Measurements from ENCODE around the gene XPR1.

The XPR1 gene

GRCh38 chr1:180937012-180937372 is 305.2 kb downstream of the XPR1 start:
- H2AFZ ChIP-seq, result no peak overlapping the region
- no peak overlapping the region for H3K27ac ChIP-seq
- no peak overlapping the region for H3K9ac ChIP-seq
- no peaks in the 10 kb centered on the region for H3K79me2 ChIP-seq
- no peak overlapping the region for H3K4me2 ChIP-seq (ENCODE audit: low read length)
- no peaks in the 10 kb centered on the region for H3K9me3 ChIP-seq (ENCODE audit: control insufficient read depth, low read length)
- H3K36me3 ChIP-seq (ENCODE audit: control insufficient read depth, insufficient read depth, low read length), result no peaks in the 10 kb centered on the region
- H3K27me3 ChIP-seq (ENCODE audit: control insufficient read depth, insufficient read depth, low read length), result no peaks in the 10 kb centered on the region
- no peak overlapping the region for H3K4me3 ChIP-seq (ENCODE audit: low read depth, low read length)
- no peak for TF ChIP-seq CTCF (IDR thresholded peaks at IDR 0.05)
- no peaks in the 10 kb centered on the region for H3K4me1 ChIP-seq

DNA sequence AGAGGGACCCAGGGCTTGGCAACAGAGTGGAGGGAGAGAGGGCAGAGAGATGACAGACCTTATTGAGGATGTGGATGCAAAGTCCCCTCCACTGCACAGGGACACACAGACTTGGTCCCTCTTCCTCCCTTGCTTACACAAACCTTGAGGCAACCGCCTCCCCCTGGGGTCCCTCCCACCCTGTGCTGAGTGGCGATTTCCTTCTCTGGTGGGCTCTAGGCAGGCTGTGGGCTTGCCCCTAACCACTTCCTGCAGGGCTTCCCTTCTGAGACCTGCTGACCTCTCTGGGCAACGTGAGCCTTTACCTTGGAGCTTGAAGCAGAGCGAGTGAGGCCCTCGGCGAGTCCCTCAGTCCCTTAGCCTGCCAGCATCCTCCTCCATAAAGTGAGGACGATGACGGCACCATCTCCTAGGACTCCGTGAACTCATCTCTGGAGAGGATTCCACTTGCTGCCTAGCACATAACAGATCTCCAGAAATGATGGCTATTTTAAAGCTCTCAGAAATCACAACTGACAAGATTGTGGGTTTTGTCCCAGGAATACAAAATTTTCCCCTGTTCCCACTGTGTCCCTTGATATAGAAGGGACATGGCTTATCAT is 305.9 kb downstream of the XPR1 start:
- no peaks in the 10 kb centered on the region for H3K4me1 ChIP-seq
- H3K4me3 ChIP-seq (ENCODE audit: low read depth, low read length), result no peak overlapping the region
- H3K27me3 ChIP-seq (ENCODE audit: control insufficient read depth, insufficient read depth, low read length), result no peaks in the 10 kb centered on the region
- no peak overlapping the region for H3K9ac ChIP-seq
- H3K79me2 ChIP-seq, result no peaks in the 10 kb centered on the region
- no peak overlapping the region for H3K27ac ChIP-seq
- TF ChIP-seq CTCF (IDR thresholded peaks at IDR 0.05), result no peak
- no peaks in the 10 kb centered on the region for H3K9me3 ChIP-seq (ENCODE audit: control insufficient read depth, low read length)
- H2AFZ ChIP-seq, result no peak overlapping the region
- no peak overlapping the region for H3K4me2 ChIP-seq (ENCODE audit: low read length)
- H3K36me3 ChIP-seq (ENCODE audit: control insufficient read depth, insufficient read depth, low read length), result no peaks in the 10 kb centered on the region

DNA sequence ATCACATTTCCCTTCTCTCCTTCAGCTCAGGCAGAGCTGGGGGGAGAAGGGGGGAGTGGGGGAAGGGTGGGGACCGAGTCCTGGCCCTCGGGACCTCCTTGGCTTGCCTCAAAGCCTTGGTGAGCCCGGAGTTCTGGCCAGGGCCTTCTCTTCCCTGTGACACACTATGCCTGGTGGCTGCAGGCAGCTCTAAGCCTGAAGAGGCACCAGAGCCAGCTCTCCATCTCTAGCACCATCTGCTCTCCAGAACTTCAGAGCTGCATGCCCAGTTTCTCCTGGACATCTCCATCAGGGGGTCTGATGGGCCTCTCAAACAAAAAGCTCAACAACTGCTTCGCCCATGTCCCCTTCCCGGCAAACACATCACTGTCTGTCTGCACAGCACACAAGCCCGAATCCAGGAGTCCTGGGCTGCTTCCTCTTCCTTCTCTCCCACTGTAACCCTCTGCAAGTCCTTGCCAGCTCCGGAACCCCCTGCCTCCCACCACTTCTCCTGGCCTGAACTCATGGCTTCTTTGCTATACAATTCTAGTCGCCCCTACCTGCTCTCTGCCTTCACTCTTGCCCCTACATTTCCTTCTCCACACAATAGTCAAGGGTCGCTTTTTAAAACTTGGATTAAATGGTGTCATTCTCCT is 307.4 kb downstream of the XPR1 start:
- no peaks in the 10 kb centered on the region for H3K4me1 ChIP-seq
- H3K27ac ChIP-seq, result no peak overlapping the region
- no peak overlapping the region for H3K4me2 ChIP-seq (ENCODE audit: low read length)
- H2AFZ ChIP-seq, result no peak overlapping the region
- H3K4me3 ChIP-seq (ENCODE audit: low read depth, low read length), result no peak overlapping the region
- no peaks in the 10 kb centered on the region for H3K27me3 ChIP-seq (ENCODE audit: control insufficient read depth, insufficient read depth, low read length)
- H3K9me3 ChIP-seq (ENCODE audit: control insufficient read depth, low read length), result no peaks in the 10 kb centered on the region
- no peak overlapping the region for H3K9ac ChIP-seq
- no peak for TF ChIP-seq CTCF (IDR thresholded peaks at IDR 0.05)
- H3K36me3 ChIP-seq (ENCODE audit: control insufficient read depth, insufficient read depth, low read length), result no peaks in the 10 kb centered on the region
- no peaks in the 10 kb centered on the region for H3K79me2 ChIP-seq

DNA sequence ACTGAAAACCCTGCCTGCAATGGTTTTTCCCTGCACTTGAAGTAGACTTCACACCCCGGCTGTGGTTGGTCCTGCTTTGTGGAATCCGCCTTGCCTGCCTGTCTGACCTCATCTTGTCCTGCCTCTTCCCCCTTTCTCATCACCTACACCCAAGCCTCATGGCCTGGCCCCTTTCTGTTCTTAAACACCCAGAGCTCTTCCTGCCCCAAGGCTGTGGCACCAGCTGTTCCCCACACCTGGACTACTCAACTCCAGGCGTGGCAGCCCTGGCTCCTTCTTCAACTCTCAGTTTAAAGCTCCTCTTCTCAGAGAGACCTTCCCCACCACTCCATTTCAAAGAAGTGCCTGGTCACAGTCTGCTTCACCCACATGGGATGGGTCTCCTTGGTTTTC is 307.9 kb downstream of the XPR1 start:
- Histone ChIP-seq H3K9me3 (ENCODE audit: control insufficient read depth, low read length) (no peaks in the 10 kb centered on the region), H3K4me1 (no peaks in the 10 kb centered on the region), H3K4me2 (ENCODE audit: low read length) (no peak overlapping the region), H3K9ac (no peak overlapping the region), H3K36me3 (ENCODE audit: control insufficient read depth, insufficient read depth, low read length) (no peaks in the 10 kb centered on the region), H3K4me3 (ENCODE audit: low read depth, low read length) (no peak overlapping the region), H2AFZ (no peak overlapping the region), H3K27ac (no peak overlapping the region), H3K79me2 (no peaks in the 10 kb centered on the region), H3K27me3 (ENCODE audit: control insufficient read depth, insufficient read depth, low read length) (no peaks in the 10 kb centered on the region)
- TF ChIP-seq CTCF (IDR thresholded peaks at IDR 0.05), result no peak
